HL-60/S4 treated with retinoic acid at 250 ng/mL for 4 days and 3 days (cell line): ENCODE measurements around the gene HTR1E.
"Not testable (repeated sequence)": the region's sequence is repeated elsewhere in the genome, so short reads cannot be mapped to it uniquely, and the experiment has no call there.

Experiments
- in situ Hi-C: fragments of 300-500 bp; cut with MboI; formaldehyde crosslinking; loops from 2 replicates; pipeline ENCODE4 v1.7.0; 2022; ENCODE audit warnings: low sequenced_read_pairs

Gene HTR1E

DNA sequence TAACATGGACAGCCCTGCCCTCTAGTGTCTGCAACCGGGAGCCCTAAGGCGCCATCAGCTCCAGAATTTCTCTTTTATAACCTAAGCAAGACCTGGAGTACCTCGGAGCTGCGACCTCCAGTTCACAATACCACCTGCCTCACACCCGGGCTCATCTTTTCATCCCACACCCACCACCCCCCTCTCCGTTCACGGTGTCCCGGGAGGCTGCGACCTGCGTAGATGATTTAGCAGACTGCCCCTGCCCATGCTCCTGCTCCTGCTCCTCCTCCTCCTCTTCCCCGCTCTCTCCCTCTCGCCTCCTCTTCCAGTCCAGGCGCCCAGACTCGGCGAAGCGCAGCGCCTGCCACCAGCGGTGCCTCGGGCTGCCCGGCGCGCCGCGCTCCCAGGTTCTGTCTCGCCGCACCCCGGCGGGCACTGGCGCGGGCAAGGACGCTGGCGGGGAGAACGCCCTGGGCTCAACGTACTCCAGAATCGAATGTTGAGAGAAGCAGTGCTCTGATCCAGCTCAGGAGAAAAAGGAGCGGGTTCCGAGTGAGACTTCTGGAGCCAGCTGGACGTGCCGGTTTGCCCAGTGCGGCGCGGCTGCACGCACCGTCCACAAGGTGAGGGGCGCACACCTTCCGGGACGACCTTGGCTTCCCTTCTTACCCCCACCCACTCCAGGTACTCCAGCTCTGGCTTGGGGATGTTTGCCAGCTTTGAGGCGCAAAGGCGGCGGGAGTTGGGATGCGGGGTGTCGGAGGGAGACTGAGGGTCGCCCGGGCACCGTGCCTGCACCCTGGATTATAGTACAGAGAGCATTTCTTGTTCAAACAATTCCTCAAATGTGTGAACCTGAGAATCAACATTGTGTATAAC, at the start of gene HTR1E:
TSS of gene HTR1E (plus strand) at position 310 of the 861 bp plus-strand sequence. CDS start 77,807 bp downstream, outside the sequence.
- in situ Hi-C loops: no loop called here

DNA sequence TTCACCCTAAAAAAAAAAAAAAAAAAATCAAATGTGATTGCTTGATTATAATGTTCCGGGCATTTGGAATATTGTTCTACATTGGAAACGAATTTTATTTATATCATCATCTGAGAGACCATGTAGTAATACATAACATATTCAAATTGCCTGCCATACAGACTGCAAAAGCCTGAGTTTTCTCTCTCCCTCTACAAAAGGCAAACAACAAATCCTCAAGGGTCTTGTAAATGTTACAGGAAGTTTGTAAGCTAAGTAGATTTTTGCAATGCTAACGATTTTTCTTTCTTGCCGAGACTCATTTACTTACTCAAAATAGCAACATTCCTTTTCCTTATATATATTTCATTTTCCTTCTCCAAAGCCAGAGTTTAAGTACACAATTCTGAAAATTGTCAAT, 49.0 kb upstream of the HTR1E start:
- in situ Hi-C loops: no loop called here

DNA sequence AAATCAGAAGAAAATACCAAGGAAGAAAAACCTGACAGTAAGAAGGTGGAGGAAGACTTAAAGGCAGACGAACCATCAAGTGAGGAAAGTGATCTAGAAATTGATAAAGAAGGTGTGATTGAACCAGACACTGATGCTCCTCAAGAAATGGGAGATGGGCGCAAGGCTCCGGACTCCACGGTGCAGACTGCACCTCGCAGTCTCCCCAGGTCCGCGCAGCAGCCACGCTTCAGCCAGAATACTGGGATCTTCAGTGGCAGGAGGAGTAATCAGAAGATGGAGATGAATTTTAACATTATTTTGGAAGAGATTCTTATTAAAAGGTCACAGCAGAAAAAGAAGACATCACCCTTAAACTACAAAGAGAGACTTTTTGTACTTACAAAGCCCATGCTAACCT, 40.1 kb upstream of the HTR1E start:
- in situ Hi-C loops: not testable (repeated sequence)

- in situ Hi-C loops: no loop called here
Observed at GRCh38 chr6:86913795-86914194, 23.5 kb upstream of the HTR1E start.

- in situ Hi-C loops: no loop called here
Observed at GRCh38 chr6:86916393-86916792, 20.9 kb upstream of the HTR1E start.

DNA sequence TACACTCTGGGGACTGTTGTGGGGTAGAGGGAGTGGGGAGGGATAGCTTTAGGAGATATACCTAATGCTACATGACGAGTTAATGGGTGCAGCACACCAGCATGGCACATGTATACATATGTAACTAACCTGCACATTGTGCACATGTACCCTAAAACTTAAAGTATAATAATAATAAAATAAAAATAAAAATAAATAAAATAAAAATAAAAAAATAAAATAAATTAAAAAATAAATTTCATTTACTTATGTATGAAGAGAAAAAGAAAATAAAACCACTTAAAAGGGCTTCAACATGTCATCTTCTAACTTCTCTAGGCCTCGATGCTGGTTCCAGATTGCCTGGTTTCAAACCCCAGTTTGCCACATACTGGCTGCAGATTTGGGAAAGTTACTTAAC, 10.2 kb upstream of the HTR1E start:
- in situ Hi-C loops: not testable (repeated sequence)

DNA sequence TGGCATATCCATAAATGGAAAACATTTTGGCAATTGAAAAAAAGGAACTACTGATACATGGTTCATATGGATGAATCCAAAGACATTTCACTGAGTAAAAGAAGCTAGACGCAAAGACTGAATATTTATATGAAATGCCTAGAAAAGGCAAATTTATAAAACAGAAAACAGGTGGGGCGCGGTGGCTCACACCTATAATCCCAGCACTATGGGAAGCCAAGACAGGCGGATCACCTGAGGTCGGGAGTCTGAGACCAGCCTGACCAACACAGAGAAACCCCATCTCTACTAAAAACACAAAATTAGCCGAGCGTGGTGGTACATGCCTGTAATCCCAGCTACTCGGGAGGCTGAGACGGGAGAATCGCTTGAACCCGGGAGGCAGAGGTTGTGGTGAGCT, 9.5 kb upstream of the HTR1E start:
- in situ Hi-C loops: not testable (repeated sequence)

DNA sequence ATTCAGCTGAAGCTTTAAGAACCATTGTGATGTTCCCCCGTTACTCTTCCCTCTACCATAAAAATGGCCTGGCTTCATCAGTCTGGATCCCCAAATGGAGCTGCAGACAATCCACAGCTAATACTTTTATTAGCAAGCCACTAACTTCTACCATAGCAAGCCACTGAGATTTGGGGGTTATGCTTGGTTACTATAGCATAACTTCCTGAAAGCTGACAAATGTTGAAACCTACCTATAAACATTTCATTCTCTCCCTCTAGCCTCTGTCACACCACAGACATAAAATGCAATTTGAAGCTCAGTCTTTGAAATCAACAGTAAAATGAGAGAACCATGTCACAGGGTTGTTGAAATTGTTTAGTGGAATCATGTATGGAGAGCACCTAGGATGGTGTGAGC, 3.0 kb upstream of the HTR1E start:
- in situ Hi-C loops: no loop called here

DNA sequence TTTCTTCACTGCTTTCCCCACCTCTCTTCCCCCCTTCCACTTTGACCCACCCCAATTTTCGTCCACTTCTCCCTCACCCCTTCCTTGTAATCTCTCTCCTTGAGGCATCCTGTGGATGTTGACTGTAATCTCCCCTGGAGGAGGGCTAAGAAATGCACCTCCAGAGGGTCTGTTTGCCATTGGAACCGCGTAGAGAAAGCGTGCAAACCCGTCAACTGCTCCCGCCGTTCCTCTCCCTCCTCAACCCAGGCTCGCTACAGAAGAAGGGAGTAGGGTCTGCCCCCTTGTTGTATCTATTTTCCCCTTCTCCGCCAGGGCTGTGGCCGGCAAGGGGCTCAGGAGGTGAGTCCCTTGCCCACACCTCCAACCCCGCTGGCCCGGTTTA, 502 bp upstream of the HTR1E start:
- in situ Hi-C loops: no loop called here

GRCh38 chr6:86938814-86939213, 1.5 kb downstream of the HTR1E start:
- in situ Hi-C loops: no loop called here

GRCh38 chr6:86941461-86941860, 4.1 kb downstream of the HTR1E start:
- in situ Hi-C loops: no loop called here

DNA sequence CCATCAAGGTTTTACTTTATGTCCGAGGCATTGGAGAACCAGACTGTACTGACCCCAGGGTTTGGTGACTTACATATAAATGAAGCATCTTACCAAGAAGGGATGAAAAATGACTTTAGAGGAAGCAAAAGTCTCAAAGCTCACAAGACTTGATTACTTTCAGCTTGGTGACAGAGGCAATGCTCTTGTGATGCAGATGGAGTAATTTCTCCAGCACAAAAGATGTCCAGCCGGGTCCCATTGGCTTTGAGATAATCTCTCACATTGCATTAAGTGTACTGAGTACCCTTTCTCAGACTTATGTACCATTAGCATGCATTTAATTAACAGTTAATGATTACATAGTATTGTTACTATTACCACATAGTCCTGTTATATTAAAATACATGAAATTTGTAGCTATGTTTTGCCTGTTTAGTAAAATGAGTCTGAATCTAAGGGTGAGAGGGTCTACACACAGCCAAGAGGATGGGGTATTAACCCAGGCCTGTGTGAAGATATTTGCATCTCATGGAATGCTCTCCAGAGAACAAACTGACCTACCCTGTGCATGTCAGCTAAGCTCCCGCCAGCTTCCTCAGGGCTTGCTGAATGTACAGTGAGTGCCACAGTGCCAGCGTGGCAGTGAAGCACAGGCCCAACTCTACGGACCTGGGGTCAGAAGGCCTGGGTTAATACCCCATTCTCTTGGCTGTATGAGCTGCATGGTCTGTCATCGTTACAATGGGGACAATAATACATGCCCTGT, 5.6 kb downstream of the HTR1E start:
- in situ Hi-C loops: no loop called here

- in situ Hi-C loops: no loop called here
Observed at GRCh38 chr6:86943819-86944407, 6.6 kb downstream of the HTR1E start.

GRCh38 chr6:86949771-86950170, 12.4 kb downstream of the HTR1E start:
- in situ Hi-C loops: no loop called here

- in situ Hi-C loops: no loop called here
Observed at GRCh38 chr6:86952991-86953390, 15.7 kb downstream of the HTR1E start.

- in situ Hi-C loops: no loop called here
Observed at GRCh38 chr6:86959656-86960055, 22.3 kb downstream of the HTR1E start.

DNA sequence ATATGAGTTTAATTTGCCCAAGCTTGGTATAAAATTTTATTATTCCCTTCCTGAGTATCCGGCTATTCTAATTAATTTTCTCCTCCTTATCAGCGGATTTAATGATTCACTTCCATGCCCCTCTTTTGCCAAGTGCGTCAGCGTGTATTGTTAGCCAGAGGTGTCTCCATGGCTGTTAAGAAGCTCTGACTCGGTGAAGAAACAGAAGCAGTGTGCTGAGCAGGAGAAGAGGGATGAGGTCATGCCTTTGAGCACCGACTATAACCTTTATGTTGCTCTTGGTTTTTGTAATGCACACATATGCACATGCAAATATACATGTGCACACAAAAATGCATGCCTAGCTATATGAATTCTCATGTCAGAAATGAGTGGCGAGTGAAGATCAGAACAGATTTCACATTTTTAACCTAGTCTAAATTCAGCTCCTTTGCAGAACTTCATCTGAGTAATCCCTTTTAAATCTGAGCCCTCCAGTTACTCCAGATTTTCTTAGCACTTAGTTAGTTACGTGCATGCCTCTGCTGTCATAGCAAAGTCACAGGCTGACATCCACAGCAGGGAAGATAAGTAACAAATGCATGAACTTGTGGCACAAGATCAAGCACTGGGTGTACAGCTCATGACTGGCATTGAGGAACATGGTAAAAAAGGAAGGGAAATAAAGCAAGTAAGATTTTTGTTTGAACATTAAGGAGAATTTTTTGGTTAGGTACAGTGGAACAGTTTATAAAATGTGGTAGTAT, 24.3 kb downstream of the HTR1E start:
- in situ Hi-C loops: no loop called here

DNA sequence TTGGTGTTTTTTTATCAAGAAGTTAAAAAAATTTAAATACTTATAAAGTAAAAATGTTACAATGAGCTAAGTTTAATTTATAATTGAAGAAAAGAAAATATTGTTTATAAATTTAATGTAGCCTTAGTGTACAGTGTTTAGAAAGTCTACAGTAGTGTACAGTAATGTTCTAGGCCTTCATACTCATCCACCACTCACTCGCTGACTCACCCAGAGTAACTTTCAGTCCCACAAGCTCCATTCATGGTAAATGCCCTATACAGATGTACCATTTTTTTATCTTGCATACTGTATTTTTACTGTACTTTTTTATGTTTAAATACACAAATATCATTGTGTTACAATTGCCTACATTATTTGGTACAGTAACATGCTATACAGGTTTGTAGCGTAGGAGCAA, 26.0 kb downstream of the HTR1E start:
- in situ Hi-C loops: no loop called here

DNA sequence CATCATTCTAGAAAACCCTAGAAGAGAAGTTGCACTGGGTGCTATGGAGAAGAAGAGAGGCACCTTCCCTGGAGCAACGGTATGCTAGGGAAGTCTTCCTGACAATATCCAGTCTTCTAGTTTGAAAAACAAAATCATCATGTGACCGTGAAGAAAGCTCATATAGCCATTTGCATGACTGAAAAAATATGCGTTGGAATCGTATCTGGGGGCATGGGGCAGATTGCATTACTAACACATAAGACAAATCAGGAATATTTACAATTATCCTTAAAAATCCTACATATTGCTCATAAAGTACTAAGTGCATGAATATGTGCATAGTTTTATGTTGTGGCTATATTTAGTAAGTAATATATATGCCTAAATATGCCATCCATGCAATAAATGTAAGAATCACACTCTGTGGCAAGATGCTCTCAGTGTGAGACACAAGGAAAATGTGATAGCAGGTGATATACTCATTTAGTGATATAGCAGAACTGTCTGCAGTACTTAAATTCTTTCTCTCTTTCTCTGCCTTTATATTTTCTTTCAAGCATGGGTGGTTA, 26.8 kb downstream of the HTR1E start:
- in situ Hi-C loops: no loop called here

DNA sequence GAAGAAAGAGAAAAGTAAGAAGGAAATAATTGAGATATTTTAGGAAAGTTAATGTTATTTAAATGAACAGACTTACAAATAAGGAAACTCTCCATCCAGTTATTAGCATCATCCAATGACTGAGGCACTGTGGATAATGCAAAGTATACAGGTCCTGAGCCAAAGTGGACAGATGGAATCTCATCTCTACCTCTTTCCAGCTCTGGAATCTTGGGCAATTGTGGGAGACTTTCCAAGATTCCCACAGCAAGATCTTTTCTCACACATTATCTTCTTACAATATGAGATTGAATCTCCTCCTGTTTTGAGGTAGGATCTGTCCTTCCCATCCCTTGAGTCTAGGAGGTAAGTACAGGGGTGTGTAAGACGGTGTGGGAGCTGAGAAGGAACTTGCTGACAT, 28.9 kb downstream of the HTR1E start:
- in situ Hi-C loops: no loop called here

DNA sequence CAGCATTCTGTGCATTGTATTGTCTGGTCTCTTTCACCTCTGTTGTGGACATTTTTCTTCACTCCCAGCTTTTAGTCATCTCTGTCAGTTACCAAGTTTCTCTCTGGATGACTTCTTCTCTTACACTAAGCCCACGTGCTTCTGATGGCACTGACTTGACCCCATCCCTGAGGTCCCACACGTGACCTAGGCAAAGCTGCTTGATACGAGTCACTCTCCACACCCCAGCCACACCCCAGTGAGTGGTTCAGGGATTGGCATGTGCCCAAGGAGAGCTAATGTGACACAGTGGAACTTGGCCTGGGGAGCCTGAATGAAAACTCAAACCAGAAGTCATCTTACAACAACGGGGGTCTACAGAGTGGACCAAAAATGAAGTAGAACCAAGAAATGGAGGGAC, 32.2 kb downstream of the HTR1E start:
- in situ Hi-C loops: no loop called here
